GM21423 (cell line): ENCODE data around the gene MAX.
"Not testable (repeated sequence)": the region's sequence is repeated elsewhere in the genome, so short reads cannot be mapped to it uniquely, and the experiment has no call there.

ENCODE experiments used
- ATAC-seq: cut with Tn5 transposase; IDR thresholded peaks from one replicate; pipeline ENCODE4 v1.9.1; 2021; ENCODE audit warnings: mild to moderate bottlenecking, moderate library complexity; ENCODE audit not compliant: unreplicated experiment

MAX gene

DNA sequence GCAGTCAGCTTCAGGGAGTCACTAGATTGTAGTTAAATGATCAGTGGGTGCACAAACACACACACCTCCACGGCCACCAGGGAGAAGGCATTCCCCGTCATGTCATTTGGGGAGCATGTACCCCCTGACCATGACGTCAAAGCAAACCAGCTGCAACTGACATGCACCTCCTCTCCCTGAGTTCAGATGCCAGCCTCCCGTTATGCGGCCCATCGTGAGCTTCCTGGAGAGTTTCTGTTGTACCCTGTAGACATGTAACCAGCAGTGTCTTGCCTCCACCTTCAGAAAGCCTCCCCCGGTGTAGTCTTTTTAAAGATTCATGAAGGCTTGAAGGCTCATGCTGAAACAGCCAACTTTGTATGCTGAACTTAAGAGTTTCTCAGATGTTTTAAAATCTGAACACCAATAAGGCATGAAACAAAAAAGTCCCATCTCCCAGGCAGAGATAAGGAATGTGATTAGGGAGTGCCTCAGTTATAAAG is 60.8 kb downstream of the MAX start:
- ATAC-seq = no peak

DNA sequence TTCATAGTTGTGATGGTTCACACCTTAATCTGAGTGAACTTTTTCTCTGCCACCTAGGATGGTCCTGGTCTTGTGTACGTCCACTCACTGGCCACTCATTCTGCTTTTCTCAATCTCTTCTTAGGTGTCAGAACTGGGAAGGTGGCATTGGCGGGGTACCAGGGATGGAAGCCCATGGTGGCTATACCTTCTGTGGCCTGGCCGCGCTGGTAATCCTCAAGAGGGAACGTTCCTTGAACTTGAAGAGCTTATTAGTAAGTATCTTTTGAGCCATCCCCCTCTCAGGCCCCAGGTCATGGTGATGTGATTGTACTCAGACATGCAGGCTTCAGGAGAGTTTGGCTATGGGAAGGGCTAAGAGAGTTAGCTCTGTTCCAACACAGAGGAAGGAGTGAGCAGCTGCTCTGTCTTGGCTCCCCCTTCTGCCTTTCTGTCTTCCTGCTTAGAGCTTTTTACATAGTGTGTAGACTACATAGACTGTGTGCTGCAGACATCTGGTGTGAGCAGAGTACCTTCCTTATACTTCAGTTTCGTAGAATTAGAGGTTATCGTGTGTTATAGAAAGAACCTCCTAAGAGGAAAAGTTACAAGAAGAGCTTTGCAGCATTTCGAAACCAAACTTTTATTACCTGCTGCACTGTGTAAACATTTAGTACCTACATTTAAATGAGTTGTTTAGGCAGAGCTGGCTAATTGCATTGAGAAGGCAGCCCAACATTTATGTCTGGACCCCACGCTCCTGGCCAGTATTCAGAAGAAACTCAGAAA is 61.5 kb downstream of the MAX start:
- ATAC-seq = no peak

DNA sequence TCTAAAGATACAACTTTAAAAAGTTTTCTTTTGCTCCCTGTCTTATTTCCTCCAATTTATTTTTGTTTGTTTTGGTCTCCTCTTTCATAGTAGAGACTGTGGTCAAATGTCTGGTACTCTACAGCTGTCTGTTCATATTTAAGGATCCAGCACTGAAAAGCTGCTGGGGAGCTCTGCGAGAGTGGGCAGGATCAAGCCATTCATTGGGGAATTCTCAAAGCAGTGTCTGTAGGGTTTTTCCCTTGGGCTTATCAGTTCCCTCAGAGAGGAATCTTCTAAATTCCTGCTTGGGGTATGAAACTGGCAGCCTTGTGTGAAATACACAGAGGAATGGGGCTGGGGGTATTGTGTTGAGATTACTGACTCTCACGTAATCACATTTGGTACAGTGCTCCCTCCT is 63.4 kb downstream of the MAX start:
- ATAC-seq = no peak

DNA sequence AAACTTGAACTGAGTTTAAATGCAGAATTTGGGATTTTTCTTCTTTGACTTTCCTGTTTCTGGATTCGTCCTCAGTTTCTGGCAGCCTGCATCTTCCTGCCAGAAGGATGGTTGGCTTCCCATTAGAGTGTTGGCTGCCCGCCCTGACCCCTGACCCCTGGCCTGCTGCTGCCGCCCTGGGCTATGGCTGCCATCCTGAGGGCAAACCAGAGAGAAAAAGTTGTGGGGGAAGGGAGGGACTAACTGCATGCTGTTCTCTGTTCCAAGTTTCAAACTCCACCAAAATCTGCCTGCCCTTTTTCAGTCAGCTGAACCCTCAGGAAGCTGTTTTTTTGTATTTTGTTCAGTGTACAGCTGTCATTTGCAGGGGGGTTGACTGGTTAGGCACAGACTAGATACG is 67.3 kb downstream of the MAX start:
- no peak for ATAC-seq

DNA sequence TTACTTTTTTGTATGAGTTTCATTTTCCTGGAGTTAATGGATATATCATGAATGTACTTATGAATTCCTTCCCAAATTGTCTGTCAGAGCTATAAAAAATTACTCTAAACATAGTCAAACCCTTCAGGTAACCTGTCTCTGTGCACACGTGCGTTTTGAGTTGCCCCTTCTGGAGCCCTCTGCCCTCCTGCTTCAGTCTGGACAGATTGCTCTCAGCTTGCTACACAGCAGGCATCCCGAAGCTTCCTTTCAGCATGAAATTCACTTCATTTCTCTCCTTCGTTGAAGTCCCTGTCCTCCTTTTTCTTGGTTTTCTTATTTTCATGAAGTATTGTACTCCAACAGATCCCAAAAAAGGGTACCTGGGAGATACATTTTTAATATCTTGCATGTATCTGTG is 68.3 kb downstream of the MAX start:
- no peak for ATAC-seq

DNA sequence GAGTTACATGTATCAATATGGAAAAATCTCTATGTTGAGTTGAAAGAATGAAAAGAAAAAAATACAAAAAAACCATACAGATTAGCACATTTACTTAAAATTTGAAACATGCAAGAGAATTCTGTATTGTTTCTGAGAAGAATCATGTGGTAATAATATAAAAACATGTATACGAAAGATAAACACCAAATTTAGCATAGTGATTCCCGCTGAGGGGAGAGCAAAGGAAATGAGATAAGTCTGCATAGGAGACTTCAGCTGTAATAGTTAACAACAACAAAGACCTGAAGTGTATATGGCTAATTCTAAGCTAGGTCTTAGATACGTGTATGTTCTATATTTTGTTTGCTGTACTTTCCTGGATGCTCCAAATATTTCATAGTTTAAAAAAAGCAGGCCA is 69.1 kb downstream of the MAX start:
- ATAC-seq = no peak

DNA sequence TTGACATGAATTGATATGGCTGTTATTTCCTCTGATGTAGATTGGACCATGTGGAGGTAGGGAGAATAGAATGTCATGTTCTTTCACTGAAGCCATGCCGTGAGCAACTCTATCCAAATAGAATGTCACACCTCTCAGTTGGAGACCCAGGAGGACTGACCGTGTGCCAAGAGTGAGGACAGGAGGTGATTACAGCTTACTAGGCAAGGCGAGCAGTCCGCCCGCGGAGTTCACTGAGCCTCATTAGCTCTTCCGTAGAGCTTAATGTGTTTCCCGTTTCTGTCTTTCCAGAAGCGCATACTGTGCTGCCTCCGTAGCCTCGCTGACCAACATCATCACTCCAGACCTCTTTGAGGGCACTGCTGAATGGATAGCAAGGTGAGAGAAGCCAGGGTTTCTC is 70.0 kb downstream of the MAX start:
- no peak for ATAC-seq

DNA sequence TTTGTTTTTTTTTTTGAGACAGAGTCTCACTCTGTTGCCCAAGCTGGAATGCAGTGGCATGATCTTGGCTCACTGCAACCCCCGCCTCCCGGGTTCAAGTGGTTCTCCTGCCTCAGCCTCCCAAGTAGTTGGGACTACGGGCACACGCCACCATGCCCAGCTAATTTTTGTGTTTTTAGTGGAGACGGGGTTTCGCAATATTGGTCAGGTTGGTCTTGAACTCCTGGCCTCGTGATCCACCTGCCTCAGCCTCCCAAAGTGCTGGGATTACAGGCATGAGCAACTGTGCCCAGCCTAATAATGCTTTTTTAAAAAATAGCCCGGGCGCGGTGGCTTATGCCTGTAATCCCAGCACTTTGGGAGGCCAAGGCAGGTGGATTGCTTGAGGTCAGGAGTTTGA is 71.0 kb downstream of the MAX start:
- ATAC-seq = not testable (repeated sequence)

DNA sequence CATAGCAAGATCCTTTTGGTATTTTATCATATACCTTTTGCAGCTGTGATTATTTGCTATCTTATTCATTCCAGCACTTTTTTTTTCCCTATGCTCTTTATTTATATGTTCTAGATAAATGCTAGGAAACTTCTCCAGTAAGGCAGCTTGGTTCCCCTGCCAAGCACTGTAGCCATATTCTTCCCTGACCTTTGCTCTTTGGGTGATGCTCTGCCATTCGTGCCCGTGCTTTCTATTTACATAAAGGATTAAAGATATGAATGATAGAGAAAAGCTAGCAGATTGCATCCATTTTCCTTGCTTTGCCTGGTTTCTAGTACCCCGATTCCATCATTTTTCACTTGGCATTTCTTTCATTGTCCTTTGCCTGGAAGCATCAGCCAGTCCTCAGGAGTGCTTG is 73.4 kb downstream of the MAX start:
- ATAC-seq = no peak

DNA sequence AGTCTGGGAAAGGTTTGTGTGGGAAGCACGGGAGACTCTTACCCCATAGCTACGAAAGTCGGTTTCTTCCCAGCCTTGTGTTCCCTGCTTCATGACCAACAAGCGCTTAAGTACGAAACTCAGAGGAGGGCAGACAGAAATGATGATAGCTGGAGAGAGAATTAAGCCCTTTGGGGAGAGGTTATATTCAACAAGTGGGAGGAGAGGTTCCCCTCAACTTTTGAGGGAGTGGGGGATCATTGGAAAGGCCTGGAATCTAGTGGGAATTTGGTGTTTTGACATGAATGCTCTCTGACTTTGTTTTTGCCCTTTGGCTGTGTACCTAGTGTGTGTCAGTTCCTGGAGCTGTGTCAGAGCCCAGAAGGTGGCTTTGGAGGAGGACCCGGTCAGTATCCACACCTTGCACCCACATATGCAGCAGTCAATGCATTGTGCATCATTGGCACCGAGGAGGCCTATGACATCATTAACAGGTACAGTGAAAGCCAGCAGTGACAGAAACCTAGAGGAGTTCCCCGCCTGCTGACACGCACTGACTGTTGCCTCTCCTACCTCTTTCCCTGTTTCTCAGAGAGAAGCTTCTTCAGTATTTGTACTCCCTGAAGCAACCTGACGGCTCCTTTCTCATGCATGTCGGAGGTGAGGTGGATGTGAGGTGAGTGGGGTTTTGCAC is 75.1 kb downstream of the MAX start:
- no peak for ATAC-seq

DNA sequence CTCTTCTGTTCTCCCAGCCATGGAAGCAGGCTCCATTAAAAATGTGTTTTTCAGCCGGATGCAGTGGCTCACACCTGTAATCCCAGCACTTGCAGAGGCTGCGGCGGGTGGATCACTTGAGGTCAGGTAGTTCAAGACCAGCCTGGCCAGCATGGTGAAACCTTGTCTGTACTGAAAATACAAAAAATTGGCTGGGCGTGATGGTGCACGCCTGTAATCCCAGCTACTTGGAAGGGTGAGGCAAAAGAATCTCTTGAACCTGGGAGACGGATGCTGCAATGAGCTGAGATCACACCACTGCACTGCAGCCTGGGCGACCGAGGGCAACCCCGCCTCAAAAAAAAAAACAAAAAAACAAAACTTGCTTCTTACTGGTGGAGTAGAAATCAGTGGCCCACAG is 75.8 kb downstream of the MAX start:
- ATAC-seq = no peak

DNA sequence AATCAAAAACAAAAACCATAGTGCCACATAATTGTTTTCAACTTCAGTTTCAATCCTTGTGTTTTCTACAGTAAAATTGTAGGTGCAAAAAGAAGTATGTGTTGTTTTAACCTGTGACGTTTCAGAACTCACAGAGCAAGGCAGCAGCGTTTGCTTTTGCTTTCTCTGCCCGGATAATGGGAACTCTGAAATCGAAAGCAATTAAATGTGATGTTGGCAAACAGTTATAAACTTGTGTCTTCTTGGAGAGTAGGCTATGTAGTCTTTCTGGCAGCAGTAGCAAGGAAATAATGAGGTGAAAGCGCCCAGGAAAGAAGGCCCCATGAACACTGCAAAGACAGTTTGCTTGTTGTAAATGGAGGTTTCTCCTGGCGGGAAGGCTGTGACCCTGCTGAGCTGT is 76.5 kb downstream of the MAX start:
- no peak for ATAC-seq
